ENCODE results near the gene SGF29.
"Not testable (repeated sequence)": the region's sequence is repeated elsewhere in the genome, so short reads cannot be mapped to it uniquely, and the experiment has no call there.

The SGF29 gene

GRCh38 chr16:28532940-28533647, 20.6 kb upstream of the SGF29 start:
- DNase-seq (ENCODE audit: low read depth), result no peak

- no peak for DNase-seq (ENCODE audit: low read depth)
These were observed 19.0 kb upstream of the SGF29 start for GRCh38 chr16:28534542-28535373.

GRCh38 chr16:28537076-28537475, 16.6 kb upstream of the SGF29 start:
- DNase-seq (ENCODE audit: low read depth), result no peak

- DNase-seq (ENCODE audit: low read depth), result no peak
These were observed 15.6 kb upstream of the SGF29 start for GRCh38 chr16:28537964-28538732.

GRCh38 chr16:28538733-28539596, 14.8 kb upstream of the SGF29 start, which contains the start of gene NUPR1:
Gene NUPR1, minus strand, starts transcription at chr16:28538974. Its CDS starts 67 bp downstream, at chr16:28538907.
- no peak for DNase-seq (ENCODE audit: low read depth)

GRCh38 chr16:28540346-28540745, 13.4 kb upstream of the SGF29 start:
- no peak for DNase-seq (ENCODE audit: low read depth)

- DNase-seq (ENCODE audit: low read depth), result no peak
These were observed 11.1 kb upstream of the SGF29 start for GRCh38 chr16:28542646-28543045.

GRCh38 chr16:28543072-28543471, 10.6 kb upstream of the SGF29 start:
- DNase-seq (ENCODE audit: low read depth), result no peak

GRCh38 chr16:28544998-28545397, 8.7 kb upstream of the SGF29 start:
- DNase-seq (ENCODE audit: low read depth), result no peak

GRCh38 chr16:28545964-28546363, 7.8 kb upstream of the SGF29 start:
- DNase-seq (ENCODE audit: low read depth), result not testable (repeated sequence)

- DNase-seq (ENCODE audit: low read depth), result no peak
These were observed 7.1 kb upstream of the SGF29 start for GRCh38 chr16:28546626-28547025.

- DNase-seq (ENCODE audit: low read depth), result no peak
These were observed 5.4 kb upstream of the SGF29 start for GRCh38 chr16:28548306-28548802.

- DNase-seq (ENCODE audit: low read depth), result no peak
These were observed 4.3 kb upstream of the SGF29 start for GRCh38 chr16:28549301-28549899.

- no peak for DNase-seq (ENCODE audit: low read depth)
These were observed 1.1 kb downstream of the SGF29 start for GRCh38 chr16:28554634-28555423.

GRCh38 chr16:28555561-28555960, 1.8 kb downstream of the SGF29 start:
- no peak for DNase-seq (ENCODE audit: low read depth)

- DNase-seq (ENCODE audit: low read depth), result no peak
These were observed 3.2 kb downstream of the SGF29 start for GRCh38 chr16:28556914-28557320.

- no peak for DNase-seq (ENCODE audit: low read depth)
These were observed 4.7 kb downstream of the SGF29 start for GRCh38 chr16:28558456-28558855.

GRCh38 chr16:28561557-28562187, 8.0 kb downstream of the SGF29 start:
- no peak for DNase-seq (ENCODE audit: low read depth)

- DNase-seq (ENCODE audit: low read depth), result no peak
These were observed 8.5 kb downstream of the SGF29 start for GRCh38 chr16:28562199-28562598.

GRCh38 chr16:28563218-28563617, 9.5 kb downstream of the SGF29 start:
- DNase-seq (ENCODE audit: low read depth), result no peak
